HuH-7 (cell line): ENCODE results near the gene CCDC85A.

Experiments
- DNase-seq: peaks from one replicate; pipeline ENCODE4 v3.0.0; 2011; ENCODE audit warnings: low spot score

The CCDC85A gene

GRCh38 chr2:56195563-56195962 lies 11.8 kb downstream of the CCDC85A start:
- DNase-seq: no peak

- no peak for DNase-seq
These were observed 14.0 kb downstream of the CCDC85A start for GRCh38 chr2:56197816-56198215.

DNA sequence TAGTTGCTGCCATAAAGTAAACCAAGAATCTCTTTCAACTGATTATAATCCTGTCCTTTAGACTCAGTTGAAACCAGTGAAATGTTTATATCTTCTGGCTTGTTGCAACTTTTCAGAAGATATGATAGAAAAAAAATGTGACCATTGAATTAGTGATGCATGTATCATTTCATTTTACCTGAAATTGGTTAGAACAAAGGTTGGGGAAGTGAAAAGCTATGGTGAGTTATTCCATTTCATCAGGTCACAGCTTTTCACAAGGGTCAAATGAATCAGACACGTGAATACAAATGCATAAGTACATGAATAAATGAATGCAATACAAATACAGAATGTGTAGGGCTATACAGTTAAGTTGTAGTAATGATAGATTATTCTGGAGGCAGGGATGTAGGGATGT lies 15.1 kb downstream of the CCDC85A start:
- DNase-seq: no peak

- no peak for DNase-seq
These were observed 15.7 kb downstream of the CCDC85A start for GRCh38 chr2:56199492-56199891.

- no peak for DNase-seq
These were observed 18.8 kb downstream of the CCDC85A start for GRCh38 chr2:56202381-56203121.

DNA sequence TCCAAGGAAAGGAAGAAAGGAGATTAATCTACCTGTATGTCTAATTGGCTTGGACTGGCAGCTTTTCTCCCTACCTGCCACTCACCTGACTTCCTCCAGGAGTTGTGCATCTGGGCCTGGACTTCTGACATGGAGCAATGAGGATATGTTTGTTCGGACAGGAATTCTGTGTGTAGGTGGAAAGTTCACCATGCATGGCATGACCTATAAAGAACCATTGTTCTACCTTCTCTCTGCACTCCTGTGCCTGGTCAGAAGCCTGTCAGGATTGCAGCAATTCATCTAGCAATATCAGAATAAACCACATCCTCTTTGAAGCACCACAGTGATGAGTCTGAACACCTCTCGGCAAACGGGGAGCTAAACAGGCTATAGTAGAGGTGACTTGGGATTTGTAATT lies 20.8 kb downstream of the CCDC85A start:
- DNase-seq: no peak

DNA sequence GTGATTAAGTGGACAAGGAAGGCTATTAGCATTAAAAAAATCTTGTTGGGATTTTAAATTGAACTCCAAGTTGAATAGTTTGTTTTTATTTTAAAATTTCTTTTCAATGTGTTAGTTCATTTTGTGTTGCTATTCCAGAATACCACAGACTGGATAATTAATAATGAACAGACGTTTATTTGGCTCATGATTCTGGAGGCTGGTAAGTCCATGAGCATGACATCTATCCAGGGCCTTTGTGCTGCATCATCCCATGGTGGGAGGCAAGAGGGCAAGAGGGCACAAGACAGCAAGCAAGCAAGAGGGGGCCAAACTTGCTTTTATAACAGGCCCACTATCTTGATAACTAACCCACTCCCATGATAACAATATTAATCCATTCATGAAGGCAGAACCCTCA lies 22.5 kb downstream of the CCDC85A start:
- no peak for DNase-seq

GRCh38 chr2:56207760-56208159 lies 24.0 kb downstream of the CCDC85A start:
- no peak for DNase-seq

GRCh38 chr2:56208380-56208779 lies 24.6 kb downstream of the CCDC85A start:
- DNase-seq: no peak

DNA sequence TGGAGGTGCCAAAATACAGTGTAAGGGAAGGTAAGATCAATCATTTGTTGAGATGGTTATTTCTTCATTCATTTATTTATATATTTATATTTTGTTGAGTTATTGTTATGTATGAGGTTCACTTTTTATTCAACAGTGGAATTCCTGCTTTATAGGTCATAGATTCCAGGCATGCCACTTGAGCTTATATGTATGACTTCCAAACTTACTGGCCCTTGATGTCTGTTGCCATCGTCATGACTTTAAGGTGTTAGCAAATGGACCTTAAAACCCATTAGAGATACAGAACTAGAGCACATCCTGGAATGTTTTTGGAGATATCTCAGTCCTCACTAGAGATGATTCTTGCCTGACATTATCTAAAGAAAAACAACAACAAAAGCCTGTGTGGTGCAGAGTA lies 25.9 kb downstream of the CCDC85A start:
- DNase-seq: no peak

- no peak for DNase-seq
These were observed 26.5 kb downstream of the CCDC85A start for GRCh38 chr2:56210291-56210690.

DNA sequence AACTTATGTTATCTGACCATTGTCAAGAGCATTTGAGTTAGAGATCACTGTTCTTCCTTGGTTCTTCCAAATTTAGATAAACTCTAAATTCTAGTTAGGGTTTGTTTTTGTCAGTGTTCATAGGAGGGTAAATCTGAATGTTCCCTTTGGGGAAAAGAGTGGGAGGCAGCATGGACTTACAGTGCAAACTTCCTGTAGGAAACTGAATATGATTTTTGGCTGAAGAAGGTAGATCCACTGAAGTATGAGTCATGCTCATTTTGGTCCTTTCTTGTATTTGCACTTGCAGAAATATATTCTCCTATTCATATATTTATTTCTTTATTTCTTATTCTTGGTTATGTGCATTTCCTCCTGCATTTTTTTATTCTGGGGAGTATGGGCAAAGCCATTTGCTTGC lies 27.3 kb downstream of the CCDC85A start:
- no peak for DNase-seq

GRCh38 chr2:56215911-56216310 lies 32.1 kb downstream of the CCDC85A start:
- DNase-seq: no peak

DNA sequence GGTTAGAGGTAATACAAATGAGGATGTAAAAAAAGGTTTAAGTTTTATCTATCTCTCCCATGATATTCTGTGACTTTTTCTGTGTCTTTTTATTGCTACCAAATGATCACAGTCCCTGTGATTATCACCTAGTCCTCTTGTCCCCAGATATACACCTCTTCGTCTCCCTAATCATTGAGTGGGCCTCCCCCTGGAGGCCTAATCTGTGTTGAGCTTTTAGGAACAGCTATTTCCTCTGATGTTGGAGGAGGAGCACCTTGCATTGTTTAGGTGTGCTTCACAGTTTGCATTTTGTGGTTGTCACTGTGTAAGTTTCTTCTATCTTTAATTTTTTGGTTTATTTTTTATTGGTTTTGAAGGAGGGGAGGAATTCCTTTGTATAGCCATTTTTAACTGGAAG lies 33.3 kb downstream of the CCDC85A start:
- no peak for DNase-seq

GRCh38 chr2:56222481-56222880 lies 38.7 kb downstream of the CCDC85A start:
- no peak for DNase-seq

GRCh38 chr2:56224316-56224715 lies 40.5 kb downstream of the CCDC85A start:
- DNase-seq: no peak

DNA sequence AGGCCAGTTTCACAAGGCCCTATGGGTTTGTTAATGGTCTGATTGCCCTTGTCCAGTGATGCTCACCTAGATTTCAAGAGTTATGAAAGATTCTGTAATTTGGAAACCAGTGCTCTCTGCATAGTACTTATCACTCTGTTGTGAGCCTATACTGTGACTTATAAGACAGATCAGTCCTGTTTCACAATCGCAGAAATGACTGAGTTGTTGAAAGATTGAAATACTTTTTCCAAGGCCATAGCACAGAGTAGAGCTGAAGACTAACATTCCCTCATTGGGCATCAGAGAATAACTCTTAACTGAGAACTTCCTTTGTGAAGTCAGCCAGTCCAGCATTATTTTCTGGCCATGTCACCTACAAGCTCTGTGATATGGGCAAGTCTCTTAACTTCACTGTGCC lies 44.0 kb downstream of the CCDC85A start:
- no peak for DNase-seq

- no peak for DNase-seq
These were observed 45.7 kb downstream of the CCDC85A start for GRCh38 chr2:56229397-56230060.

- DNase-seq: no peak
These were observed 46.4 kb downstream of the CCDC85A start for GRCh38 chr2:56230156-56230555.

GRCh38 chr2:56231361-56231760 lies 47.6 kb downstream of the CCDC85A start:
- DNase-seq: no peak

- DNase-seq: no peak
These were observed 49.1 kb downstream of the CCDC85A start for GRCh38 chr2:56232912-56233311.

- DNase-seq: no peak
These were observed 50.5 kb downstream of the CCDC85A start for GRCh38 chr2:56234241-56234640.

DNA sequence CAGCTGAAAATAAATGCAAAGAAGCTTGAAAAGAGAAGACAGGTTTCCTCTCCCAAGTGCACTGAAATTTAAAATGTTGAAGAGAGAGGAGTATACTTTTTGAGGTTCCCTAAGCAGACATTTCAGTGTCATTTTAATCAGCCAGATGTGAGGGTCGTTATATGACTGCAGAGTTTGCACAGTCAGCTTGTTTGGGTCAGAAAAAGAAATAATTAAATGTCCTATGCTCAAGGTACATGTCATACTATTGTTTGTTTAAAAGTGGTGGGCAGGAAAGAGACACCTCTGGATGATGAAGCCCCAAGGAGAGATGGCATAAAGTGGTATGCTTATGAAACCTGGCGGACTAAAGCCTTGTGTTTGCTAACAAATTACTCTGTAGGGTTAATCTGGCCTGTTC lies 55.2 kb downstream of the CCDC85A start:
- DNase-seq: no peak

- DNase-seq: no peak
These were observed 55.6 kb downstream of the CCDC85A start for GRCh38 chr2:56239437-56239836.
